OCI-LY7 (cell line): Measurements from ENCODE around the gene TMEM132A.

ENCODE experiments used
- CTCF ChIP-seq: fragments of 200-600 bp; sonication (generic); conservative IDR thresholded peaks from 2 replicates; pipeline ENCODE4 v1.5.1; 2014; ENCODE audit warnings: mild to moderate bottlenecking, antibody characterized with exemption, low read length, moderate library complexity, mixed read lengths
- EZH2phosphoT487 ChIP-seq: fragments of 200-600 bp; sonication (generic); IDR thresholded peaks from 2 replicates; pipeline ENCODE4 v1.6.1; 2018; ENCODE audit warnings: low read depth, borderline replicate concordance, mild to moderate bottlenecking, mixed run types, antibody characterized with exemption, low read length, moderate library complexity, mixed read lengths

DNA sequence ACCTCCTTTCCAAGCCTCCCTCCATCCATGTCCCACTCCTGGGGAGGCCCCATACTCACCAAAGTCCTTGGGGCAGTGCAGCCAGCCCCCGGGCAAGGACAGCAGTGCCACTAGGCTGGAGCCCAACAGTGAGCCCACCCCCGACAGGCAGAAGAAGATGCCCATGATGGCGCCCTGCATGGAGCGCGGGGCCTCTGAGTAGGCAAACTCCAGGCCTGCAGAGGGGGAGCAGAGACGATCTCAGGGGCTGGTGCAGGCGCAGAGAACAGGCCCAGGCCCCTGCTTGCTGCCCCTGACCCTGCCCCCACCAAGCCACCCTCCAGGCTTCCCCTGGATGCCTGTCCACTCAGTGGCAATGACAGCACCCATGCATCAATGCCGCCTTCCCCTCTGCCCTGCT is 13.6 kb downstream of the TMEM132A start:
- TF ChIP-seq CTCF (no peak), EZH2phosphoT487 (no peak)
